22Rv1 (cell line): Measurements from ENCODE around the gene ACOX2.

ENCODE experiments used
- ZFX ChIP-seq: fragments of 450-650 bp; IDR thresholded peaks from 2 replicates; pipeline ENCODE4 v1.6.1; 2017; ENCODE audit warnings: antibody characterized with exemption, borderline replicate concordance
- TF ChIP-seq, protein P1 (sequence below): fragments of 450-650 bp; IDR thresholded peaks from 2 replicates; pipeline ENCODE4 v1.5.1; 2017; ENCODE audit warnings: mild to moderate bottlenecking

DNA sequence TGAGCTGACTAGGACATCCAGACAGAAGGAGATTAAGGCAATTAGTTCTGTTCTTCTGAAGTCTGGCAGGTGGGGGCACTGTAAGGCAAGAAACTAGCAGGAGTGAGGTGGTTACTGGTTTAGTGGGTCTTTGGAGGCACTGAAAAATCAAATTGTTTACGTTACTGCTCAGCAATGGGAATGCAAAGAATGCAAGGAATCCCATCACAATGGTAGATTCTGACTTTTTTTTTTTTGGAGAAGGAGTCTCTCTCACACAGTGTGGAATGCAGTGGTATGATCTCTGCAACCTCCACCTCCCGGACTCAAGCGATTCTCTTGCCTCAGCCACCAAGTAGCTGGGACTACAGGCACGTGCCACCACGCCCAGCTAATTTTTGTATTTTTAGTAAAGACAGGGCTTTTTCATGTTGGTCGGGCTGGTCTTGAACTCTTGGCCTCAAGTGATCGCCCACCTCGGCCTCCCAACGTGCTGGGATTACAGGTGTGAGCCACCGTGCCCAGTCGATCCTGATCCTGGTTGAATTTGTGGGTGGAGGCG, 23.9 kb upstream of the ACOX2 start:
- TF ChIP-seq, protein P1, sequence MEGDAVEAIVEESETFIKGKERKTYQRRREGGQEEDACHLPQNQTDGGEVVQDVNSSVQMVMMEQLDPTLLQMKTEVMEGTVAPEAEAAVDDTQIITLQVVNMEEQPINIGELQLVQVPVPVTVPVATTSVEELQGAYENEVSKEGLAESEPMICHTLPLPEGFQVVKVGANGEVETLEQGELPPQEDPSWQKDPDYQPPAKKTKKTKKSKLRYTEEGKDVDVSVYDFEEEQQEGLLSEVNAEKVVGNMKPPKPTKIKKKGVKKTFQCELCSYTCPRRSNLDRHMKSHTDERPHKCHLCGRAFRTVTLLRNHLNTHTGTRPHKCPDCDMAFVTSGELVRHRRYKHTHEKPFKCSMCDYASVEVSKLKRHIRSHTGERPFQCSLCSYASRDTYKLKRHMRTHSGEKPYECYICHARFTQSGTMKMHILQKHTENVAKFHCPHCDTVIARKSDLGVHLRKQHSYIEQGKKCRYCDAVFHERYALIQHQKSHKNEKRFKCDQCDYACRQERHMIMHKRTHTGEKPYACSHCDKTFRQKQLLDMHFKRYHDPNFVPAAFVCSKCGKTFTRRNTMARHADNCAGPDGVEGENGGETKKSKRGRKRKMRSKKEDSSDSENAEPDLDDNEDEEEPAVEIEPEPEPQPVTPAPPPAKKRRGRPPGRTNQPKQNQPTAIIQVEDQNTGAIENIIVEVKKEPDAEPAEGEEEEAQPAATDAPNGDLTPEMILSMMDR, result peak; percentile 7; the same call in 1 of the 2 replicates
- no peak for TF ChIP-seq ZFX
